Tibial artery (tissue), 4 donors: Measurements from ENCODE around the gene PARP6.

Experiments used
- DNase-seq, 2 donors: peaks; one replicate each; pipeline ENCODE4 v3.0.0-alpha.2; 2019
- H3K27ac ChIP-seq, 2 donors: fragments of 200-600 bp; sonication (generic) in 1 of 2; 1 replicate in 1 of 2; 2 replicates in 1 of 2; pipeline ENCODE4 v1.5.1; 2018 to 2019; ENCODE audit warnings: mild to moderate bottlenecking in 1 of 2
- H3K27me3 ChIP-seq, 2 donors: fragments of 200-600 bp; sonication (generic) in 1 of 2; one replicate each; pipeline versions ENCODE4 v1.5.1 to v1.6.0; 2016 to 2019
- H3K36me3 ChIP-seq, 3 donors: fragments of 200-600 bp; sonication (generic) in 2 of 3; one replicate each; pipeline ENCODE4 v1.5.1; 2016 to 2019; ENCODE audit warnings: mild to moderate bottlenecking in 2 of 3
- H3K4me1 ChIP-seq, 4 donors: fragments of 200-600 bp; sonication (generic) in 2 of 4; 1 replicate in 3 of 4; 2 replicates in 1 of 4; pipeline ENCODE4 v1.5.1; 2016 to 2019
- H3K4me3 ChIP-seq, 2 donors: fragments of 200-600 bp; sonication (generic) in 1 of 2; 1 replicate in 1 of 2; 2 replicates in 1 of 2; pipeline ENCODE4 v1.5.1; 2018 to 2019; ENCODE audit warnings: mild to moderate bottlenecking in 2 of 2
- H3K9me3 ChIP-seq, 3 donors: fragments of 200-600 bp; sonication (generic) in 1 of 3; one replicate each; pipeline ENCODE4 v1.5.1; 2016 to 2019
- CTCF ChIP-seq, 2 experiments: fragments of 200-600 bp in 1 of 2; fragments of 450-650 bp in 1 of 2; IDR thresholded peaks; one replicate each; pipeline ENCODE4 v1.5.1; 2017 to 2019; ENCODE audit warnings: antibody characterized with exemption in 2 of 2, mild to moderate bottlenecking in 1 of 2, moderate library complexity in 1 of 2
- intact Hi-C: fragments of 100-400 bp; cut with DNase I; formaldehyde crosslinking; loops from one replicate; pipeline ENCODE4 v1.15.0; 2023; ENCODE audit warnings: low total_unique reads

Gene PARP6

GRCh38 chr15:72239652-72240051 lies 32.7 kb downstream of the PARP6 start:
- H3K4me3 ChIP-seq = no peak overlapping the region
- intact Hi-C loops = loop anchor here (5.0 to 10.0 kb wide), 2 partner anchors 33 to 125 kb away; partner anchors contain the start of genes MYO9A, PARP6 and SENP8
- H3K27ac ChIP-seq = no peak overlapping the region
- DNase-seq = no peak
- peaks cover 37 to 57% (median 38%) of the 10 kb centered on the region in 3 donors for H3K36me3 ChIP-seq
- H3K27me3 ChIP-seq = no peaks in the 10 kb centered on the region
- no peak for TF ChIP-seq CTCF (IDR thresholded peaks at IDR 0.05)
- H3K9me3 ChIP-seq = no peaks in the 10 kb centered on the region
- peaks cover 0 to 15% (median 4%) of the 10 kb centered on the region in 4 donors for H3K4me1 ChIP-seq

DNA sequence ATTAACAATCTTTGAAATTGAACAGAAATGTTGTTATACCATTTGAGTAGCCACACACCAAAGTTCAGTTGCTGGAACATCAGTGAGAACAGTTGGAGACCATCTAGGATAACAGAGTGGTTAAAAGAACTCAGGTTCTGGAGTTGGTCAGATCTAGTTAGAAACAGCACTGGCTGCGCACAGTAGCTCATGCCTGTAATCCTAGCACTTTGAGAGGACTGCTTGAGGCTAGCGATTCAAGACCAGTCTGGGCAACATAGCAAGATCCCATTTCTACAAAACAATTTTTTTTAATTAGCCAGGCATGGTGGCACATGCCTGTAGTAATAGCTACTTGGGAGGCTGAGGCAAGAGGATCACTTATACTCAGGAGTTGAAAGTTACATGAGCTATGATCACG lies 33.8 kb downstream of the PARP6 start:
- no peak for TF ChIP-seq CTCF (IDR thresholded peaks at IDR 0.05)
- H3K27ac ChIP-seq = peak overlapping the region in 1 of 2 donors; percentile 8
- H3K9me3 ChIP-seq = no peaks in the 10 kb centered on the region
- DNase-seq = no peak
- H3K4me3 ChIP-seq = no peak overlapping the region
- peaks cover 0 to 15% (median 4%) of the 10 kb centered on the region in 4 donors for H3K4me1 ChIP-seq
- intact Hi-C loops = loop anchor here (5.0 to 10.0 kb wide), 2 partner anchors 34 to 124 kb away; partner anchors contain the start of genes MYO9A, PARP6 and SENP8
- no peaks in the 10 kb centered on the region for H3K27me3 ChIP-seq
- H3K36me3 ChIP-seq = peaks cover 34 to 46% (median 38%) of the 10 kb centered on the region in 3 donors

DNA sequence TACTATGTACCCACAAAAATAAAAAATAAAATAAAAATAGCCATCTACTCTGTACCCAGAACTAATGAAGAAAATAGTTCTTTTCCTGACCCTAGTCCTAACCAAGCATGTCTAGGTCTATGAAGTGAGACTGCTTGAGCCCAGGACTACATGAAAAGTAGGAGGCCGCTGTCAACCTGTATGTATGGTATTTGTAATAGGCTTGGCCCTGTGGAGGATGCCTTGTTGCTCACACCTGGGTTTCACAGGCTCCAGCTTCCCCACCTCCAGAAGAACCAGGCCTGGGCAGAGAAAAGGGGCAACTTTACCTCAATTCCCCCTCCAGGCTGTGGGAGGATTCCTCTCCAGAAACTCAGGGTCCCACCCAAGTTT lies 34.5 kb downstream of the PARP6 start:
- peaks cover 0 to 19% (median 7%) of the 10 kb centered on the region in 4 donors for H3K4me1 ChIP-seq
- no peaks in the 10 kb centered on the region for H3K9me3 ChIP-seq
- intact Hi-C loops = loop anchor here (5.0 to 10.0 kb wide), 2 partner anchors 34 to 123 kb away; partner anchors contain the start of genes MYO9A, PARP6 and SENP8
- no peak overlapping the region for H3K4me3 ChIP-seq
- TF ChIP-seq CTCF (IDR thresholded peaks at IDR 0.05) = no peak
- H3K27me3 ChIP-seq = no peaks in the 10 kb centered on the region
- H3K27ac ChIP-seq = peak overlapping the region; percentile 56 to 73
- H3K36me3 ChIP-seq = peaks cover 30 to 39% (median 34%) of the 10 kb centered on the region in 3 donors
- no peak for DNase-seq

- Histone ChIP-seq H3K36me3 (peaks cover 24 to 33% (median 28%) of the 10 kb centered on the region in 3 donors), H3K4me1 (peaks cover 0 to 25% (median 13%) of the 10 kb centered on the region in 4 donors), H3K4me3 (peak overlapping the region; percentile 5 to 22), H3K27me3 (no peaks in the 10 kb centered on the region), H3K9me3 (no peaks in the 10 kb centered on the region), H3K27ac (peak overlapping the region; percentile 56 to 73)
- intact Hi-C loops = loop anchor here (5.0 to 10.0 kb wide), 2 partner anchors 35 to 122 kb away; partner anchors contain the start of genes MYO9A, PARP6 and SENP8
- TF ChIP-seq CTCF (IDR thresholded peaks at IDR 0.05) = no peak
- peak; percentile 88 to 89 for DNase-seq
Measured at GRCh38 chr15:72237029-72237852, 35.1 kb downstream of the PARP6 start.

- Histone ChIP-seq H3K27me3 (no peaks in the 10 kb centered on the region), H3K9me3 (no peaks in the 10 kb centered on the region), H3K27ac (peak overlapping the region; percentile 56 to 73), H3K4me1 (peaks cover 0 to 29% (median 18%) of the 10 kb centered on the region in 4 donors), H3K36me3 (peaks cover 17 to 25% (median 20%) of the 10 kb centered on the region in 3 donors), H3K4me3 (peak overlapping the region in 1 of 2 donors; percentile 5)
- intact Hi-C loops = loop anchor here (5.0 to 10.0 kb wide), 2 partner anchors 36 to 122 kb away; partner anchors contain the start of genes MYO9A, PARP6 and SENP8
- no peak for DNase-seq
- TF ChIP-seq CTCF (IDR thresholded peaks at IDR 0.05) = no peak
Measured at GRCh38 chr15:72236381-72237003, 35.9 kb downstream of the PARP6 start.
